ENCODE results near the gene RGS3.

GRCh38 chr9:113562653-113563381 is 99.3 kb downstream of the RGS3 start:
- TF ChIP-seq, protein P1, sequence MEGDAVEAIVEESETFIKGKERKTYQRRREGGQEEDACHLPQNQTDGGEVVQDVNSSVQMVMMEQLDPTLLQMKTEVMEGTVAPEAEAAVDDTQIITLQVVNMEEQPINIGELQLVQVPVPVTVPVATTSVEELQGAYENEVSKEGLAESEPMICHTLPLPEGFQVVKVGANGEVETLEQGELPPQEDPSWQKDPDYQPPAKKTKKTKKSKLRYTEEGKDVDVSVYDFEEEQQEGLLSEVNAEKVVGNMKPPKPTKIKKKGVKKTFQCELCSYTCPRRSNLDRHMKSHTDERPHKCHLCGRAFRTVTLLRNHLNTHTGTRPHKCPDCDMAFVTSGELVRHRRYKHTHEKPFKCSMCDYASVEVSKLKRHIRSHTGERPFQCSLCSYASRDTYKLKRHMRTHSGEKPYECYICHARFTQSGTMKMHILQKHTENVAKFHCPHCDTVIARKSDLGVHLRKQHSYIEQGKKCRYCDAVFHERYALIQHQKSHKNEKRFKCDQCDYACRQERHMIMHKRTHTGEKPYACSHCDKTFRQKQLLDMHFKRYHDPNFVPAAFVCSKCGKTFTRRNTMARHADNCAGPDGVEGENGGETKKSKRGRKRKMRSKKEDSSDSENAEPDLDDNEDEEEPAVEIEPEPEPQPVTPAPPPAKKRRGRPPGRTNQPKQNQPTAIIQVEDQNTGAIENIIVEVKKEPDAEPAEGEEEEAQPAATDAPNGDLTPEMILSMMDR (IDR thresholded peaks at IDR 0.05), result no peak
- no peak for TF ChIP-seq POLR2A (IDR thresholded peaks at IDR 0.05)
